HEK293 (cell line): ENCODE measurements around the gene OXSM.

Experiments used
- CTCF ChIP-seq: fragments of 450-650 bp; formaldehyde crosslinking; IDR thresholded peaks from 2 replicates; pipeline ENCODE4 v1.5.1; 2016; ENCODE audit warnings: missing biosample characterization, missing genetic modification characterization
- GLIS1 ChIP-seq: fragments of 450-650 bp; formaldehyde crosslinking; IDR thresholded peaks from 2 replicates; pipeline ENCODE4 v1.5.1; 2016; ENCODE audit warnings: missing biosample characterization, missing genetic modification characterization
- GLIS2 ChIP-seq: fragments of 450-650 bp; formaldehyde crosslinking; IDR thresholded peaks from 2 replicates; pipeline ENCODE4 v1.5.1; 2016; ENCODE audit warnings: missing biosample characterization, missing genetic modification characterization
- PBX3 ChIP-seq: sonication (generic); formaldehyde crosslinking; IDR thresholded peaks from 2 replicates; pipeline ENCODE4 v1.8.1; 2022; ENCODE audit warnings: mild to moderate bottlenecking, moderate library complexity, missing genetic modification reagents
- ZBTB49 ChIP-seq: fragments of 450-650 bp; formaldehyde crosslinking; IDR thresholded peaks from 2 replicates; pipeline ENCODE4 v1.5.1; 2016; ENCODE audit warnings: missing biosample characterization, missing genetic modification characterization, low read depth
- ZBTB7A ChIP-seq: fragments of 450-650 bp; formaldehyde crosslinking; IDR thresholded peaks from 2 replicates; pipeline ENCODE4 v1.5.1; 2016; ENCODE audit warnings: low read depth, missing biosample characterization, missing genetic modification characterization
- ZBTB8A ChIP-seq: fragments of 450-650 bp; formaldehyde crosslinking; IDR thresholded peaks from 2 replicates; pipeline ENCODE4 v1.5.1; 2016; ENCODE audit warnings: missing biosample characterization, missing genetic modification characterization
- ZNF138 ChIP-seq: fragments of 450-650 bp; formaldehyde crosslinking; IDR thresholded peaks from 2 replicates; pipeline ENCODE4 v1.5.1; 2016; ENCODE audit warnings: missing biosample characterization, missing genetic modification characterization, borderline replicate concordance
- ZNF140 ChIP-seq: fragments of 450-650 bp; formaldehyde crosslinking; IDR thresholded peaks from 2 replicates; pipeline ENCODE4 v1.5.1; 2016; ENCODE audit warnings: missing biosample characterization, missing genetic modification characterization
- ZNF239 ChIP-seq: fragments of 450-650 bp; formaldehyde crosslinking; IDR thresholded peaks from 2 replicates; pipeline ENCODE4 v1.5.1; 2016; ENCODE audit warnings: missing biosample characterization, missing genetic modification characterization
- ZNF302 ChIP-seq: fragments of 450-650 bp; formaldehyde crosslinking; IDR thresholded peaks from 2 replicates; pipeline ENCODE4 v1.5.1; 2016; ENCODE audit warnings: missing biosample characterization, missing genetic modification characterization, low read depth
- ZNF433 ChIP-seq: fragments of 450-650 bp; formaldehyde crosslinking; IDR thresholded peaks from 2 replicates; pipeline ENCODE4 v1.5.1; 2016; ENCODE audit warnings: missing biosample characterization, missing genetic modification characterization, low read depth
- ZNF664 ChIP-seq: fragments of 450-650 bp; formaldehyde crosslinking; IDR thresholded peaks from 2 replicates; pipeline ENCODE4 v1.5.1; 2016; ENCODE audit warnings: missing biosample characterization, missing genetic modification characterization
- TF ChIP-seq, protein P1 (sequence below): fragments of 450-650 bp; formaldehyde crosslinking; IDR thresholded peaks from 2 replicates; pipeline ENCODE4 v1.5.1; 2016; ENCODE audit warnings: missing biosample characterization, missing genetic modification characterization

DNA sequence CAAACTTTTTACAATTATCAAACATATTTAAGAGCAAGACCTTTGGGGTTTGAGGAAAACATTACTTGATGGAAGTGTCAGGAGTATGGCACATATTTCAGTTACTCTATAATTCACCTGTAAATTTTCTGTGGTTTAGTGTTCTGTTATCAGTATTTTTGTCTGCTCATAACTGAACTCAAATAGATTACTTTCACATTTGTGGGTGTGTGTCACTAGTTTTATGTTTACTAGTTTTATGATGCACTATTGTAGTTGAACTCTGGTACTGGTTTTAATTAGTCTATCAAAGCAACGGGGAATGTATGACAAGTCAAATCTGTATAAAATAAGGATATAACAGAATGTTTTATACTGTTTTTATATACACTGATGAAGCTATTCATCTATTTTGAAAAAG is 27.2 kb downstream of the OXSM start:
- TF ChIP-seq ZNF433 (tag by site-specific recombination), result no peak
- TF ChIP-seq PBX3 (CRISPR knock-in tag), result no peak
- no peak for TF ChIP-seq CTCF (tag by site-specific recombination)
- TF ChIP-seq ZNF138, result no peak
- TF ChIP-seq ZBTB7A, result no peak
- no peak for TF ChIP-seq GLIS1 (tag by site-specific recombination)
- no peak for TF ChIP-seq ZBTB8A (tag by site-specific recombination)
- TF ChIP-seq ZNF302 (tag by site-specific recombination), result no peak
- TF ChIP-seq GLIS2, result no peak
- TF ChIP-seq, protein P1, sequence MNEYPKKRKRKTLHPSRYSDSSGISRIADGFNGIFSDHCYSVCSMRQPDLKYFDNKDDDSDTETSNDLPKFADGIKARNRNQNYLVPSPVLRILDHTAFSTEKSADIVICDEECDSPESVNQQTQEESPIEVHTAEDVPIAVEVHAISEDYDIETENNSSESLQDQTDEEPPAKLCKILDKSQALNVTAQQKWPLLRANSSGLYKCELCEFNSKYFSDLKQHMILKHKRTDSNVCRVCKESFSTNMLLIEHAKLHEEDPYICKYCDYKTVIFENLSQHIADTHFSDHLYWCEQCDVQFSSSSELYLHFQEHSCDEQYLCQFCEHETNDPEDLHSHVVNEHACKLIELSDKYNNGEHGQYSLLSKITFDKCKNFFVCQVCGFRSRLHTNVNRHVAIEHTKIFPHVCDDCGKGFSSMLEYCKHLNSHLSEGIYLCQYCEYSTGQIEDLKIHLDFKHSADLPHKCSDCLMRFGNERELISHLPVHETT (tag by site-specific recombination), result no peak
- no peak for TF ChIP-seq ZBTB49 (tag by site-specific recombination)
- no peak for TF ChIP-seq ZNF140 (tag by site-specific recombination)
- TF ChIP-seq ZNF239 (tag by site-specific recombination), result no peak
- no peak for TF ChIP-seq ZNF664 (tag by site-specific recombination)
